Activated T-cell treated with anti-CD3 and anti-CD28 coated beads, Interleukin-2, amount 50 U/mL, for 24 hours (primary cell): ENCODE measurements around the gene CYP2C19.
"Not testable (repeated sequence)": the region's sequence is repeated elsewhere in the genome, so short reads cannot be mapped to it uniquely, and the experiment has no call there.

Source experiments
- DNase-seq: peaks from one replicate; pipeline ENCODE4 v3.0.0-alpha.2; 2020
- H3K27ac Mint-ChIP-seq: 2 replicates; pipeline ENCODE4 v1.8.0; 2020; ENCODE audit warnings: mild to moderate bottlenecking, mixed read lengths
- H3K27me3 Mint-ChIP-seq: 2 replicates; pipeline ENCODE4 v1.8.0; 2020; ENCODE audit warnings: mixed read lengths
- H3K36me3 Mint-ChIP-seq: 2 replicates; pipeline ENCODE4 v1.8.0; 2020; ENCODE audit warnings: low read depth, mixed read lengths
- H3K4me1 Mint-ChIP-seq: 2 replicates; pipeline ENCODE4 v1.8.0; 2020; ENCODE audit warnings: low read depth, mixed read lengths
- H3K4me3 Mint-ChIP-seq: 2 replicates; pipeline ENCODE4 v1.8.0; 2020; ENCODE audit warnings: mild to moderate bottlenecking, moderate library complexity, mixed read lengths
- H3K9me3 Mint-ChIP-seq: 2 replicates; pipeline ENCODE4 v1.8.0; 2020; ENCODE audit warnings: mixed read lengths

Gene CYP2C19

DNA sequence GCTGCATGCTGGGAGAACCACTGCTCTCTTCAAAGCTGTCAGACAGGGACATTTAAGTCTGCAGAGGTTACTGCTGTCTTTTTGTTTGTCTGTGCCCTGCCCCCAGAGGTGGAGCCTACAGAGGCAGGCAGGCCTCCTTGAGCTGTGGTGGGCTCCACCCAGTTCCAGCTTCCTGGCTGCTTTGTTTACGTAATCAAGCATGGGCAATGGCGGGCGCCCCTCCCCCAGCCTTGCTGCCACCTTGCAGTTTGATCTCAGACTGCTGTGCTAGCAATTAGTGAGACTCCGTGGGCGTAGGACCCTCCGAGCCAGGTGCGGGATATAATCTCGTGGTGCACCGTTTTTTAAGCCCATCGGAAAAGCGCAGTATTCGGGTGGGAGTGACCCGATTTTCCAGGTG lies 67.5 kb downstream of the CYP2C19 start:
- not testable (repeated sequence) for H3K36me3 Mint-ChIP-seq, H3K27ac Mint-ChIP-seq, H3K4me1 Mint-ChIP-seq, DNase-seq, H3K27me3 Mint-ChIP-seq, H3K4me3 Mint-ChIP-seq
- H3K9me3 Mint-ChIP-seq, result peaks cover 17% of the 10 kb centered on the region

- Mint-ChIP-seq H3K4me1 (no peaks in the 10 kb centered on the region), H3K27me3 (no peaks in the 10 kb centered on the region)
Observed at GRCh38 chr10:94846204-94846603, 83.7 kb downstream of the CYP2C19 start.

GRCh38 chr10:94850766-94851165 lies 88.3 kb downstream of the CYP2C19 start:
- no peak overlapping the region for H3K4me3 Mint-ChIP-seq
- no peak for DNase-seq
- no peak overlapping the region for H3K27ac Mint-ChIP-seq
- no peaks in the 10 kb centered on the region for H3K27me3 Mint-ChIP-seq
- peaks cover 4% of the 10 kb centered on the region for H3K9me3 Mint-ChIP-seq
- H3K36me3 Mint-ChIP-seq, result no peaks in the 10 kb centered on the region
- H3K4me1 Mint-ChIP-seq, result no peaks in the 10 kb centered on the region

More at GRCh38 chr10:94846204-94846603, 83.7 kb downstream of the CYP2C19 start:
- DNase-seq, result no peak
- H3K36me3 Mint-ChIP-seq, result no peaks in the 10 kb centered on the region
- no peak overlapping the region for H3K4me3 Mint-ChIP-seq
- H3K27ac Mint-ChIP-seq, result no peak overlapping the region
- peaks cover 2% of the 10 kb centered on the region for H3K9me3 Mint-ChIP-seq

- Mint-ChIP-seq H3K9me3 (peaks cover 4% of the 10 kb centered on the region), H3K27ac (no peak overlapping the region), H3K4me3 (no peak overlapping the region), H3K27me3 (no peaks in the 10 kb centered on the region), H3K4me1 (no peaks in the 10 kb centered on the region), H3K36me3 (no peaks in the 10 kb centered on the region)
- no peak for DNase-seq
Observed at GRCh38 chr10:94851263-94851662, 88.8 kb downstream of the CYP2C19 start.

- Mint-ChIP-seq H3K27me3 (no peaks in the 10 kb centered on the region), H3K4me1 (no peaks in the 10 kb centered on the region), H3K9me3 (peaks cover 3% of the 10 kb centered on the region), H3K4me3 (no peak overlapping the region), H3K27ac (no peak overlapping the region), H3K36me3 (no peaks in the 10 kb centered on the region)
- no peak for DNase-seq
Observed at GRCh38 chr10:94852438-94852837, 90.0 kb downstream of the CYP2C19 start.

GRCh38 chr10:94853065-94853464 lies 90.6 kb downstream of the CYP2C19 start:
- H3K4me1 Mint-ChIP-seq, result no peaks in the 10 kb centered on the region
- H3K9me3 Mint-ChIP-seq, result peaks cover 3% of the 10 kb centered on the region
- H3K27ac Mint-ChIP-seq, result no peak overlapping the region
- no peak for DNase-seq
- no peaks in the 10 kb centered on the region for H3K36me3 Mint-ChIP-seq
- H3K4me3 Mint-ChIP-seq, result no peak overlapping the region
- H3K27me3 Mint-ChIP-seq, result no peaks in the 10 kb centered on the region

DNA sequence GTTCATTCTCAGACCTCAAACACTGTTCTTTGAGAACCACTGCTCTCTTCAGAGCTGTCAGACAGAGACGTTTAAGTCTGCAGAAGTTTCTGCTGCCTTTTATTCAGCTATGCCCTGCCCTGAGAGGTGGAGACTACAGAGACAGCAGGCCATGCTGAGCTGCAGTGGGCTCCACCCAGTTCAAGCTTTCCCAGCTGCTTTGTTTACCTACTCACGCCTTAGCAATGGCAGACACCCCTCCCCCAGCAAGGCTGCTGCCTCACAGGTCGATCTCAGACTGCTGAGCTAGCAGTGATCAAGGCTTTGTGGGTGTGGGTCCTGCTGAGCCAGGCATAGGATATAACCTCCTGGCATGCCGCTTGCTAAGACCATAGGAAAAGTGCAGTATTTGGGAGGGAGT lies 95.5 kb downstream of the CYP2C19 start:
- no peak overlapping the region for H3K4me3 Mint-ChIP-seq
- H3K36me3 Mint-ChIP-seq, result no peaks in the 10 kb centered on the region
- no peak for DNase-seq
- H3K9me3 Mint-ChIP-seq, result peaks cover 6% of the 10 kb centered on the region
- no peaks in the 10 kb centered on the region for H3K4me1 Mint-ChIP-seq
- H3K27me3 Mint-ChIP-seq, result no peaks in the 10 kb centered on the region
- H3K27ac Mint-ChIP-seq, result no peak overlapping the region

DNA sequence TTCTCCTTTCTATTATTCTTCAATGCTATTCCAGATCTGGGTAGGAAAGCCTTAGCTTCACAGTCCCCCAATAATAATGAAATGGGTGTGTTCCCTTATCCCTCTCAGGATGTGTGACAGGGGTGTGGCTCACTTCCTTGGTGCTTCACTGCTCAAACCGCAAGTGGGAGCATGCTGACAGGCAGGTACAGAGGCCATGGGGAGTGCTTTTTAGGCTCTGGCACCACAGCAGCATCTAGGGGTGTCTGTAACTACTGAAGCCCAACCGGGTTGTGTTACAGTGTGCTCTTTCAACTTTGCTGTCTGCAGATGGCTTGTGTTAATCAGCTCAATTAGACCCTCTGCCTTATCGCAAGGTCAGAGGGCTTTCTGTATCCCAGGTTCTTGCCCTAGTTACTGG lies 96.6 kb downstream of the CYP2C19 start:
- H3K36me3 Mint-ChIP-seq, result no peaks in the 10 kb centered on the region
- H3K27ac Mint-ChIP-seq, result no peak overlapping the region
- DNase-seq, result no peak
- H3K4me1 Mint-ChIP-seq, result no peaks in the 10 kb centered on the region
- no peaks in the 10 kb centered on the region for H3K27me3 Mint-ChIP-seq
- no peak overlapping the region for H3K4me3 Mint-ChIP-seq
- H3K9me3 Mint-ChIP-seq, result peaks cover 3% of the 10 kb centered on the region

GRCh38 chr10:94878649-94879048 lies 116.2 kb downstream of the CYP2C19 start:
- peaks cover 23% of the 10 kb centered on the region for H3K9me3 Mint-ChIP-seq
- H3K4me3 Mint-ChIP-seq, result no peak overlapping the region
- H3K27me3 Mint-ChIP-seq, result no peaks in the 10 kb centered on the region
- H3K27ac Mint-ChIP-seq, result no peak overlapping the region
- no peak for DNase-seq
- no peaks in the 10 kb centered on the region for H3K4me1 Mint-ChIP-seq
- no peaks in the 10 kb centered on the region for H3K36me3 Mint-ChIP-seq

- H3K9me3 Mint-ChIP-seq, result peaks cover 24% of the 10 kb centered on the region
- H3K4me1 Mint-ChIP-seq, result no peaks in the 10 kb centered on the region
- no peak overlapping the region for H3K4me3 Mint-ChIP-seq
- no peaks in the 10 kb centered on the region for H3K27me3 Mint-ChIP-seq
- H3K36me3 Mint-ChIP-seq, result no peaks in the 10 kb centered on the region
- no peak for DNase-seq
- H3K27ac Mint-ChIP-seq, result no peak overlapping the region
Observed at GRCh38 chr10:94879214-94879613, 116.7 kb downstream of the CYP2C19 start.

GRCh38 chr10:94889123-94889522 lies 126.6 kb downstream of the CYP2C19 start:
- DNase-seq, result no peak
- no peaks in the 10 kb centered on the region for H3K36me3 Mint-ChIP-seq
- H3K4me1 Mint-ChIP-seq, result no peaks in the 10 kb centered on the region
- H3K27me3 Mint-ChIP-seq, result no peaks in the 10 kb centered on the region
- no peak overlapping the region for H3K27ac Mint-ChIP-seq
- H3K9me3 Mint-ChIP-seq, result peaks cover 3% of the 10 kb centered on the region
- no peak overlapping the region for H3K4me3 Mint-ChIP-seq

DNA sequence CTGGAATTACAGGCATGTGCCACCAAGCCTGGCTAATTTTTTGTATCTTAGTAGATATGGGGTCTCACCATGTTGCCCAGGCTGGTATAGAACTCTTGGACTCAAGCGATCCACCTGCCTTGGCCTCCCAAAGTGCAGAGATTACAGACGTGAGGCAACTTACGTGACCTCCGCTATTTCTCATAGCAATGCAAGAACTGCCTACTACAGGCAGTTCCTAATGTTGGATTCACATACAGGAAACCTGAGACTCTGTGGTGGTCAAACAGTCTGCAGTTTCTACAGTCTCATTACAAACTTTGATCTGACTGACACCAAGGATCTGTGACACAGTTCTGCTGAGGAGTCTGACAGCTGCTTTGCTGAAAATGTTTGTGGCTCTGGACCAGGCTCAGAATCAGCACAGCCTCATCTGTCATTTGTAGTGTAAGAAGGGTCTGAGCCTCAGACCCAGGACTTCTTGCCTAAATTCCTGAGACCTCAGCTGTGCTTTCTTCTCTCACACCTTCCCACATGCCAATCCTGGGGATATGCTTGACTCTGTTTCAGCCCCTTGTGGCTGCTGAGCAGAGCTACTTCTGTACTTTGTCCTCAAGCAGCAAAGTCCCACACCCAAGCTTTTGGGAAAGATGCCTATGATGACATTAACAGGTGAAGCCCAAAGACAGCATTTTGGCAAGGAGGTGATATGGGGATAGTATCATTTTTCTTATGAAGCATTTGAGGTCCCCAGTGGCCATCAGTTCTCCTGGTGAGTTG lies 128.0 kb downstream of the CYP2C19 start:
- Mint-ChIP-seq H3K36me3 (no peaks in the 10 kb centered on the region), H3K27ac (no peak overlapping the region), H3K4me1 (no peaks in the 10 kb centered on the region), H3K4me3 (no peak overlapping the region), H3K27me3 (no peaks in the 10 kb centered on the region), H3K9me3 (peaks cover 7% of the 10 kb centered on the region)
- no peak for DNase-seq

GRCh38 chr10:94898414-94898813 lies 135.9 kb downstream of the CYP2C19 start:
- not testable (repeated sequence) for H3K4me3 Mint-ChIP-seq, H3K4me1 Mint-ChIP-seq, H3K9me3 Mint-ChIP-seq, H3K27ac Mint-ChIP-seq, H3K36me3 Mint-ChIP-seq, H3K27me3 Mint-ChIP-seq, DNase-seq

DNA sequence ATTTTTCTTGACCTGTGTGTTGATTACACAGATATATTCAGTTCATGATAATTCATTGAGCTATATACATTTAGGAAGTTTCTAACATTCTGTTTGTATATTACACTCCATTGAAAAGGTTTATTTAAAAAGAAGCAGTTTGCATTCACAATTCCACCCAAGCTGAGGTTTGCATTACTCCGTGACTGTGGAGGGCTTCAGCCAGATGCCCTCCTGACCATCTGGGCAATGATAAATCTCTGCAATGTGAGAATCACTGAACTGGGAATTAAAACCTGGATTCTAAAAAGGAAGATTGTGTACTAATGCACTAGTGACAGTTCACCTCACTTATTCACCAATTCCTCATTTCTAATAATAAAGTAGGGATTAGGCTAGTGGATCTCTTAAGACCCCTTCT lies 139.6 kb downstream of the CYP2C19 start:
- Mint-ChIP-seq H3K4me3 (no peak overlapping the region), H3K27me3 (no peaks in the 10 kb centered on the region), H3K9me3 (no peaks in the 10 kb centered on the region), H3K27ac (no peak overlapping the region), H3K36me3 (no peaks in the 10 kb centered on the region), H3K4me1 (no peaks in the 10 kb centered on the region)
- no peak for DNase-seq

- H3K9me3 Mint-ChIP-seq, result no peaks in the 10 kb centered on the region
- no peak for DNase-seq
- no peaks in the 10 kb centered on the region for H3K36me3 Mint-ChIP-seq
- H3K4me1 Mint-ChIP-seq, result no peaks in the 10 kb centered on the region
- H3K27me3 Mint-ChIP-seq, result no peaks in the 10 kb centered on the region
- no peak overlapping the region for H3K27ac Mint-ChIP-seq
- H3K4me3 Mint-ChIP-seq, result no peak overlapping the region
Observed at GRCh38 chr10:94902570-94902969, 140.1 kb downstream of the CYP2C19 start.
